COLO829 (cell line): ENCODE measurements around the gene GABPB1.

ENCODE experiments used
- DNase-seq: peaks from one replicate; pipeline ENCODE4 v3.0.0; 2012; ENCODE audit warnings: low spot score

Gene GABPB1

DNA sequence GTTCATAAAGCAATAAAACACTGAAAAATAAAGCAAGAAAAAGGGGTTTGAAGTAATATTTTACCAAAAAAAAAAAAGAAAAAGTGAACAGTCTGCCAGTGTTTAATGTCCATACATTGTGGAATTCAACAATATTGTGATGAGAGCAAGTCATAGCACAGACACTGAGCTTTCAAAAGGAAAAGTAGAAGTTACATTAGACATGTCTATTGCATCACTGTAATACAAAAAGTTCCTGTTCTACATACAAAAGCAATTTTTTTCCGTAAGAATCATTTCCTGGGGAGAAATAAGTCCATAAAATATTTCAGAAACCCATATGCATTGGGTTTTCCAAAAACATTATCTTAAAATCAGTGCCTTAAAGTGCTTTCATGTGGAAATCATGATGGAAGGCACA, 77.6 kb downstream of the GABPB1 start:
- DNase-seq = no peak

DNA sequence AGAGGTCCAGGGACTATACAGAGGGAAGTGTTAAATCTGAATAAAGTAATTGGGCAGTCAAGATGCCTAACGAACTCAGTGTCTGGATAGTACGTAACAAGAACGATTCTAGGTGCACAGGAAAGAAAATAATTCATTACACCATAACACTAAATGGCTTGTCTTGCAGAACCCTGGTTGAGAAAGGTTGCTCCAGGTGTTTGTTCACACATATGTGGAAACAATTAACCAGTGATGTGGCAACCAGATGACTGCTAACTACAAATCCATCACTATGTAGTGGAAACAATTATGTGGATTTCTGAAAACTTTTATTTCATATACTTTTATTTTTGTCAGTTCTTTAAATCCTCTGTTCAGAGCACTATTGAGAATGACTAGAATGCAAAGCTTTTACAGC, 79.1 kb downstream of the GABPB1 start:
- DNase-seq = no peak

GRCh38 chr15:50275091-50275490, 79.9 kb downstream of the GABPB1 start:
- no peak for DNase-seq

DNA sequence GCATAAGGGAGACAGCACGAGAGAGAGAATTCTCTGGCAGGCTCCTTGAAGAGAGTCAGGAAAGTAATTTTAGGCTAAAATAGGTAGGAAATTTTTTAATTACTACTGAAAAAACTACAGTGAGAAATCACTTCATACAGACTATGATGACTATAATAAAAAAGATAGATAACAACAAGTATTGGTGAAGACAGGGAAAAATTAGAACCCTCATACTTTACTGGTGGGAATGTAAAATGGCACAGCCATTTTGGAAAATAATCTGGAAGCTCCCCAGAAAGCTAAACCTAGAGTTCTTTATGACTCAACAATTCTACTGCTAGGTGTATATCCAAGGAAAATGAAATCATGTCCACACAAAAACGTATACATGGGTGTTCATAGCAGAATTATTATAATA, 87.4 kb downstream of the GABPB1 start:
- no peak for DNase-seq

DNA sequence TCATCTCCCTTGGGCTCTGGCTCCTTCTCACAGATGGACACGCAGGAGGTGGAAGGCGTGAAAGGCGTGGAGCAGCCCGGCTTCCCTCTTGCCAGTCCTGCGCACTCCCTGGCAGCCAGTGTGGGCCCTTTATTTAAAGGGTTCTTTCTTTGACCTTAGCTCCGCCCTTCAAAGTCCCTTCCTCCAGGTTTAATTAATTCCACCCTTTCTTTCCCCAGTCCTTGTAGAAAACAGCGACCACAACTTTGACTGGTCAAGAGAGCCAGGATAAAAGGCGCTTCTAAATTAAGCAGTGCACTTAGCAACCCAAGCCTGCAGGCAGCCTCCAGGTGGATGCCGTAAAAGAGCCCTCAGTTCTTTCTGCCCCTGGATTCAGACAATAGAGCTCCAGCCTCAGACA, 89.4 kb downstream of the GABPB1 start, which contains the start of gene HDC:
Gene HDC, minus strand, starts transcription at position 107 of the 400 bp plus-strand sequence. Its CDS starts 103 bp downstream, at position 4.
- DNase-seq = no peak

DNA sequence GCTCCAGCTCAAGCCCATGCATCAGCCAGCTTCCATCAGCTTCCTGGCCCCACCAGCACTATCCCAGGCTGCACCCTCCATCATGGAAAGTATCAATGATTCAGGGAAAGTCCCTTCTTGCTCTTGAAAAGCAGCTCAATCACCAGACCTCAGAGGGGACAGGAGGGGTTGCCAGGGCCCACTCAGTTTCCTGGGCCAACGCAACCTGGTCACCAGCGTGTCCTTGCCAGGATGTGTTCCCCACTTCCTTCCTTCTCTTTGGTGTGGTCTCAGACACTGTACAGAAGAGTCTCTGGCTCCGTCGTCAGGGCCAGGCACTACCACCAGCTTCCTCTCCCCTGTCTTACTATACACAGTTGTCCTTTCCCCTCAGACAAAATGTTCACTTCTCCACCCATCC, 92.5 kb downstream of the GABPB1 start:
- DNase-seq = no peak

DNA sequence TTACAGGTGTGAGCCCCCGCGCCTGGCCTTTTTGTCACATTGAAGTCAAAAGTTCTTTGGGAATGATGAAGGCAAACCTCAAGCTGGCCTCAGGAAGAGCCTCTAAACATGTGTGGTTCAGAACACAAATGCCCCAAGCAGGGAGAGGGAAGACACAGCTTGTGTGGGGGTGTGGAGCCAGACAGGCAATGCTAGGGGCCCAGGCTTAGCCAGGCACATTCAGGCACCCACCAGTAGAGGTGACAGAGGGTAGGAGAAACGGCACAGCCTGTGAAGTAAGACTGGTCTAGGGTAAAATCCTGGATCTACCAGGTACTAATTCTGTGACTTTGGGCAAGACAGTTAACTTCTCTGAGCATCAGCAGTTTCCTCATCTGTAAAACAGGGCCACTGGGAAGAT, 93.0 kb downstream of the GABPB1 start:
- no peak for DNase-seq

DNA sequence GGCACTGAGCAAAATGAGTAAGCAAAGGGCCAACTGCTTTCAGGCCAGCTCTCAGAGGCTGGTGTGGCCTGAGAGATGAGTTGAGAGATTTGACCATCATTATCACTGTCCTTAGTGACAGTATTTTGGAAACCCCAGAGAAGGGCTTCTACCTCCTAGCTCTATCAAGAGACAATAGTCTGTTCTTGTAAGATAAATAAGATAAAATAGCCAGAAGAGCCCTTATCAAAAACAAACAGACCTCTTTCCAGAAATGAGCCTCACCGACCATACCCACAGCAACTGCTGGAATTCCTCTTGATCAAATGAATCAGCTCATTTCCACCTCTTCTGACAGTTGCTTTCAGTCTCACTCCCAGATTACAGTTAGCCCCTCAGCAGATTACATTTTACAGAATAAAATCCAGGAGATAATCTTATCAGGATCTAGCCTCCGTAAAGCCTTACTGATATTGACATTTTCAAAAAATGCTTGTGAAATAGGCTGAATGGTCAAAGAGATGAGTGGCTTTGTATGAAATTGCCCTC, 94.0 kb downstream of the GABPB1 start:
- no peak for DNase-seq

- DNase-seq = no peak
Observed at GRCh38 chr15:50259276-50259675, 95.7 kb downstream of the GABPB1 start.

DNA sequence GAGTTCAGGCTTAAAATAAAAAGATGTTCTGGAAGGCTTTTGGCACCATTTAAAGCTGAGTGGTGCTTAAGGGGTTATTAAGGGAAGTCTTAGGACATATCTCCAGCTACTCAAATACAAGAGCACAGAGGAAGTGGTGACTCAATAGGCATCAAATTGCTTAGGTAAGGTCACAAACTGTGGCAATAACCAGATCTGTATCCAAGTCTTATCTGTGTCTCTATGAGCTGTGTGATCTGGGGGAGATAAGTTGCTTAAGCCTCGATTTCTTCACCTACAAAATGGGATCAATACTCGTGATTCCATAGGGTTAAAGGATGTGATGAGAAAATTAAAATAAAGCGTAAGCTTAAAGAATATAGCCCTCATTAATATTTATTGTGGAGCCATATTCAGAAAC, 97.1 kb downstream of the GABPB1 start:
- no peak for DNase-seq

- no peak for DNase-seq
Observed at GRCh38 chr15:50257332-50257731, 97.7 kb downstream of the GABPB1 start.

DNA sequence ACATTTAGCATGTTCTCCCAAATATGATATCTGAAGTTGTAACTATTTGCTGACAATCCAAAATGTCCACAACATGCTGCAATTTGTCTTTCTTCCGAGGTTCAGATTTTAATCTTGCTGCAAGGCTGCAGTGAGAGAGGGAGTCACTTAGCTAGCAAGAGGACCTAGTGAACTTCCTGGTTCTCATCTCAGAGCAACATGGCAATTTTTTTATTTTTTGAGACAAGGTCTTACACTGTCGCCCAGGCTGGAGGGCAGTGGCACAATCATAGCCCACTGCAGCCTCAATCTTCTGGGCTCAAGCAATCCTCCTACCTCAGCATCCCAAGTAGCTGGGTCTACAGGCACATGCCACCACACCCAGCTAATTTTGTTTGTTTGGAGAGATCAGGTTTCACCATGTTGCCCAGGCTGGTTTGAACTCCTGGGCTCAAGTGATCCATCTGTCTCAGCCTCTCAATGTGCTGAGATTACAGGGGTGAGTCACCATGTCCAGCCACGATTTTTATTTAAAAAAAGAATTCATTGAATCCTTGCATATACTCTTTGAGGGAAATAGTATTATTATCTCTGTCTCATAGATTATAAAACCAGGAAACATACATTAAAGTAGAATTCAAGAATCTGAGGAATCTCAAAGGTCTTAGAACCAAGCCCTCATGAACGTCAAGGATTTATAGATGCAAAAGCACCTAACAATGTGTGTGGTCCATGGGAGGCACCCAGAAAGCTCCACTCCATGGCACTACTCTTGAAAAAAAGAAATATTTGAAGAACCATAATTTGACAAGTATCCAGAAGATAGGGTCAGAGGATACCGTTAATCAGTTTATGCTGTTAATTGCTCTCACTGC, 98.6 kb downstream of the GABPB1 start:
- no peak for DNase-seq

- no peak for DNase-seq
Observed at GRCh38 chr15:50252556-50252955, 102.4 kb downstream of the GABPB1 start.

- no peak for DNase-seq
Observed at GRCh38 chr15:50251638-50252182, 103.3 kb downstream of the GABPB1 start.

DNA sequence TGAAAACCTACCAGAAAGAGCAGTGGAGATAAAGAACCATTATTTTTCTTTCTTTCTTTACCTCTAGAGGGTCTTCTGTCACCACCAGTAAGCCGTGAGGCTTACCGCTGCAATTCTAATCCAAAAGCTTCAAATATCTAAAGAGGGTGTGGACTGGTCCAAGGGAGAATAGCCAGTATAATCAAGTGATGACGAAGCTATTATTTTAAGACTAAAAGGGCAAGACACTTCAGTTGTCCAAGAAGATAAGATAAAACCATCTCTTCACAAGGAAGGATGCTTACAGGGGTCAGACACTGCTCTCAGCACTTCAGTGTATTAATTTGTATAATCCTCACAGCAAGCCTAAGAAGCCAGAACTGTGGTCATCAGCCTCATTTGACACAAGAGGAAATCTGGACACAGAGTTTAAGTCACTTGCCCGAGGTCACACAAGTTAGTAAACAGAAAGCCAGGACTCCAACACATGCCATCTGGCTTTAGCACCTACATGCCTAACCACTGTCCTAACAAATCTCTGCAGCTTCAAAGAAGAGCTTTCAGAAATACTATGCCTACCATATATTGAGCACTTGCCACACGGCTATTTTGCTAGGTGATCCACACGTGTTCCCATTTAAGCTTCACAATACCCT, 104.1 kb downstream of the GABPB1 start:
- no peak for DNase-seq

DNA sequence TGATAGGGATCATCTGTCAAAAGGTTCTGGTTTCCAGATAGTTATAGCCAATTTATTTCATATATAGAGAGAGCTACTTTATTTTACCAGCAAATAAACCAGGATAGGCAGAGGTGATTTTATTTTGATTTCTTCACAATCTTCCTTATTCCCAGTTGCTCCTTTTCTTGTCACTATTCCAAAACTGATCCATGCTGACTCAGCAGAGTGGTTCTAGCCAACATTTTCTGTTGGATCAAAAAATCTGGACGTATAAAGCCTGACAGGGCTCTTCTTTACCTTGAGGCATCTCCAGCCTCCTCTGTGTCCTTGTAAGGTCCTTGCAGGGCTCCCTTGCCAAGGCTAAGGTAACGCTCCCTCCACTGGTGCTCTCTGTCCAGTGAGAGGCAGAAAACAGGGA, 105.3 kb downstream of the GABPB1 start:
- no peak for DNase-seq

- DNase-seq = no peak
Observed at GRCh38 chr15:50248994-50249582, 105.9 kb downstream of the GABPB1 start.

DNA sequence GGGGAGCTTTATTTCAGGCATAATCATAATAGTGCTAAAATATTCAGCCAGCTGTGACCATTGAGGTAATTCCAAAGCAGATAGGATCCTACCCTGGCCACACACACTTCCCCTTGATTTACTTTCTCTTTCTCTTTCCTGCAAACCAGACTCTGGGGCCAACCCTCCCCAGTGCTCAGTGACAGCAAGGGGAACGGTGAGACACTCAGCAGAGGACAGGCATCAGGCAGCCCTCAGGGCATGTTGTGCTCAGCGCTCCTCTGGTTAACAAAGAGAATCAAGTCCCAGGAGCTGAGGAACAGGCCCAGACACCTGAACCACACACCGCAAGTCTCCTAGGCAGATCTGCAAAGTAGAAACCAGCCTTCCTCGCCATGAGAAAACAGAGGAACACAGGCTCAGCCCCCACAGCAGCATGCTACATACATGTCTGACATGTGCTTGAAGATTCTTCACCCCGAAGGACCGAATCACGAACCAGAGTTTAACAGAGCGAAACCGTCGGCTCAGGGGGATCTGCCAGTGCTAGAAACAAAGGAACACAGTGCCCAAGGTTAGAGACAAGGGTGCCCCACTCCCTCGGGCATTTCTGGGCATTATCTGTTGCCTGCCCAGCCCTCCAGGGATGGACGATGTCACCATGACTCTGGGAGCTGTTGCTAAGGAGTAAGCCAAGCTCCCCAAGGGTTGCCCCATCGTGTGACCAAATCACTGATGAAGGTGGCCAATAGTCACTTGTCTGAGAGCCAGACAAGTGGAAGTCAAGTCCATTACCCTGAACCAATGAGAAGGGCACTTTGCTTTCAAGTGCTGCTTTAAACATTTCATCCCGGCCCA, 107.0 kb downstream of the GABPB1 start:
- DNase-seq = no peak

DNA sequence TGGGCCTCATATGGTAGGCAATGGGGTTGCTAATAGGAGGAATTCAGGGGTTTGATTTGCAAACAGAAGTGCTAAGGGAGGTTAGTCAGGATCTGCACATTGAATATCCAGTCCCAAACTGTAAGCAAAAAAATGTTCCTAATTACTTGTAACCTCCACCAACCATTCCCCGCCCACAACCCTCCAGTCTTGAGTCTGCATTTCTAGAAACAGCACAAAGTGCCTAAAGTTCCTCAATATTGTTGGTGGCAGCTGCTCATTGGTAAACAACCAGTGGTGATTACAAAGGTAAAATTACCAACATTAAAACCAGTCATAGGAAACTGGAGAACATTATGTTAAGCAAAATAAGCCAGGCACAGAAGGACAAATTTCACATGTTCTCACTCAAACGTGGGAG, 108.4 kb downstream of the GABPB1 start:
- no peak for DNase-seq

DNA sequence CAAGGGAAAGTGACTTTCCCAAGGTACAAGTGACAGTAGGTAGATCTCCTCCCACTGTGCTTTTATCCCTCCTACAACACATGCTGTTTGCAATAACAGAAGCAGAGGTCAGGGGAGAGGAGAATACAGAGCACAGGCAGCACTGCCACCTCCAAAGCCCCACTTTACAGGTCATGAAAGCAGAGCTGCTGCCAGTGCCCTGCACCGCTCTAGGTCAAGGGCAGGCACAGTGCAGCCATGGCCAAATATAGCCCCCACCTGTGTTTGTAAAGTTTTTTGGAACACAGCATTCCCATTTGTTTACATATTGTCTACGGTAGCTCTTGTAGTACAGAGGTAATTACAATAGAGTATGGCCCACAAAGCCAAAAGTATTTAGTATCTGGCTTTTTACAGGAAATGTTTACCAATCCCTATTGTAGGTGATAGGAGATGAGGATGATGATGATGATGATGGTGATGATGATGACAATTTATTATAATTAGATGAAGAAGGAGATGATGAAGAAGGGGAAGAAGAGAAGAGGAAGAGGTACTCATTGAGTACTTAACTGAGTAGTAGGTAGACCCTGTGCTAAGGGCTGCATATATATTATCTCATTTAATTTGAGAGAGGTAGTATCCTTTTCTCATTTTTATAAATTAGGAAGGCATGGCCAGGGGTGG, 109.9 kb downstream of the GABPB1 start:
- DNase-seq = no peak

- no peak for DNase-seq
Observed at GRCh38 chr15:50244153-50244552, 110.8 kb downstream of the GABPB1 start.
